ENCODE results near the gene CCDC188. TPM values are rescaled to one million over a fixed set of nuclear protein-coding genes. Genes with fewer than 3 reads are reported as not detected.
"Not testable (repeated sequence)": the region's sequence is repeated elsewhere in the genome, so short reads cannot be mapped to it uniquely, and the experiment has no call there.

Gene CCDC188
- total RNA-seq, 1 donor from 2014 or later = 0.30 TPM

GRCh38 chr22:20174785-20175596 lies 24.1 kb upstream of the CCDC188 start:
- ATAC-seq (ENCODE audit: poor library complexity) = peak; percentile 26
- DNase-seq = no peak
- intact Hi-C loops (cut with DNase I) = no loop called here

GRCh38 chr22:20173772-20174171 lies 22.9 kb upstream of the CCDC188 start:
- ATAC-seq (ENCODE audit: poor library complexity) (no peak), DNase-seq (no peak)
- intact Hi-C loops (cut with DNase I) = no loop called here

- intact Hi-C loops (cut with DNase I) = no loop called here
- ATAC-seq (ENCODE audit: poor library complexity) (no peak), DNase-seq (no peak)
Observed at GRCh38 chr22:20173246-20173645, 22.4 kb upstream of the CCDC188 start.

- ATAC-seq (ENCODE audit: poor library complexity) (no peak), DNase-seq (no peak)
- intact Hi-C loops (cut with DNase I) = no loop called here
Observed at GRCh38 chr22:20172141-20172613, 21.3 kb upstream of the CCDC188 start.

- intact Hi-C loops (cut with DNase I) = no loop called here
- no peak for ATAC-seq (ENCODE audit: poor library complexity)
- DNase-seq = no peak
Observed at GRCh38 chr22:20171288-20172140, 20.7 kb upstream of the CCDC188 start.

GRCh38 chr22:20170170-20170569 lies 19.3 kb upstream of the CCDC188 start:
- ATAC-seq (ENCODE audit: poor library complexity) (no peak), DNase-seq (no peak)
- intact Hi-C loops (cut with DNase I) = no loop called here

- DNase-seq = no peak
- ATAC-seq (ENCODE audit: poor library complexity) = no peak
- intact Hi-C loops (cut with DNase I) = no loop called here
Observed at GRCh38 chr22:20169253-20169822, 18.5 kb upstream of the CCDC188 start.

- ATAC-seq (ENCODE audit: poor library complexity) = no peak
- DNase-seq = no peak
- intact Hi-C loops (cut with DNase I) = no loop called here
Observed at GRCh38 chr22:20167643-20168322, 16.9 kb upstream of the CCDC188 start.

GRCh38 chr22:20166703-20167102 lies 15.8 kb upstream of the CCDC188 start:
- ATAC-seq (ENCODE audit: poor library complexity) = no peak
- intact Hi-C loops (cut with DNase I) = no loop called here
- no peak for DNase-seq

- intact Hi-C loops (cut with DNase I) = no loop called here
- no peak for ATAC-seq (ENCODE audit: poor library complexity)
- DNase-seq = no peak
Observed at GRCh38 chr22:20165913-20166312, 15.1 kb upstream of the CCDC188 start.

GRCh38 chr22:20165421-20165820 lies 14.6 kb upstream of the CCDC188 start:
- no peak for DNase-seq
- intact Hi-C loops (cut with DNase I) = no loop called here

GRCh38 chr22:20164863-20165262 lies 14.0 kb upstream of the CCDC188 start:
- ATAC-seq (ENCODE audit: poor library complexity) = no peak
- intact Hi-C loops (cut with DNase I) = no loop called here

More at GRCh38 chr22:20165421-20165820, 14.6 kb upstream of the CCDC188 start:
- no peak for ATAC-seq (ENCODE audit: poor library complexity)

GRCh38 chr22:20160041-20160440 lies 9.2 kb upstream of the CCDC188 start:
- DNase-seq (no peak), ATAC-seq (ENCODE audit: poor library complexity) (no peak)
- intact Hi-C loops (cut with DNase I) = no loop called here

More at GRCh38 chr22:20164863-20165262, 14.0 kb upstream of the CCDC188 start:
- DNase-seq = no peak

- intact Hi-C loops (cut with DNase I) = loop anchor here (5.0 kb wide), 1 partner anchor 108 kb away; the partner anchor contains the start of gene RTN4R
- not testable (repeated sequence) for ATAC-seq (ENCODE audit: poor library complexity)
Observed at GRCh38 chr22:20159531-20159930, 8.7 kb upstream of the CCDC188 start.

GRCh38 chr22:20159076-20159475 lies 8.2 kb upstream of the CCDC188 start:
- intact Hi-C loops (cut with DNase I) = loop anchor here (5.0 kb wide), 1 partner anchor 108 kb away; the partner anchor contains the start of gene RTN4R
- ATAC-seq (ENCODE audit: poor library complexity) (no peak), DNase-seq (no peak)

More at GRCh38 chr22:20159531-20159930, 8.7 kb upstream of the CCDC188 start:
- DNase-seq = not testable (repeated sequence)

GRCh38 chr22:20158391-20159036 lies 7.7 kb upstream of the CCDC188 start:
- DNase-seq (no peak), ATAC-seq (ENCODE audit: poor library complexity) (no peak)
- intact Hi-C loops (cut with DNase I) = loop anchor here (5.0 kb wide), 1 partner anchor 109 kb away; the partner anchor contains the start of gene RTN4R

- DNase-seq = no peak
- intact Hi-C loops (cut with DNase I) = loop anchor here (1.0 to 5.0 kb wide), 2 partner anchors 110 to 128 kb away; partner anchors contain the start of gene RTN4R
- no peak for ATAC-seq (ENCODE audit: poor library complexity)
Observed at GRCh38 chr22:20157430-20158183, 6.8 kb upstream of the CCDC188 start.
